22Rv1 (cell line): Measurements from ENCODE around the gene IL32.

ENCODE experiments used
- CTCF ChIP-seq: fragments of 450-650 bp; IDR thresholded peaks from 2 replicates; pipeline ENCODE4 v1.5.1; 2017; ENCODE audit warnings: mild to moderate bottlenecking
- ZFX ChIP-seq: fragments of 450-650 bp; IDR thresholded peaks from 2 replicates; pipeline ENCODE4 v1.6.1; 2017; ENCODE audit warnings: antibody characterized with exemption, borderline replicate concordance

GRCh38 chr16:3073448-3073847 is 8.0 kb downstream of the IL32 start:
- TF ChIP-seq CTCF (no peak), ZFX (no peak)
